ENCODE measurements around the gene TTC7B. TPM values are rescaled to one million over a fixed set of nuclear protein-coding genes. Genes with fewer than 3 reads are reported as not detected.

The TTC7B gene
- total RNA-seq, 4 donors from 2014 or later = 8.4 to 11.2 (median 9.2) TPM

- TF ChIP-seq EP300 (IDR thresholded peaks at IDR 0.05; ENCODE audit: low read depth) (no peak), POLR2AphosphoS5 (IDR thresholded peaks at IDR 0.05) (no peak), POLR2A (IDR thresholded peaks at IDR 0.05) (no peak)
- TF ChIP-seq, protein P1, sequence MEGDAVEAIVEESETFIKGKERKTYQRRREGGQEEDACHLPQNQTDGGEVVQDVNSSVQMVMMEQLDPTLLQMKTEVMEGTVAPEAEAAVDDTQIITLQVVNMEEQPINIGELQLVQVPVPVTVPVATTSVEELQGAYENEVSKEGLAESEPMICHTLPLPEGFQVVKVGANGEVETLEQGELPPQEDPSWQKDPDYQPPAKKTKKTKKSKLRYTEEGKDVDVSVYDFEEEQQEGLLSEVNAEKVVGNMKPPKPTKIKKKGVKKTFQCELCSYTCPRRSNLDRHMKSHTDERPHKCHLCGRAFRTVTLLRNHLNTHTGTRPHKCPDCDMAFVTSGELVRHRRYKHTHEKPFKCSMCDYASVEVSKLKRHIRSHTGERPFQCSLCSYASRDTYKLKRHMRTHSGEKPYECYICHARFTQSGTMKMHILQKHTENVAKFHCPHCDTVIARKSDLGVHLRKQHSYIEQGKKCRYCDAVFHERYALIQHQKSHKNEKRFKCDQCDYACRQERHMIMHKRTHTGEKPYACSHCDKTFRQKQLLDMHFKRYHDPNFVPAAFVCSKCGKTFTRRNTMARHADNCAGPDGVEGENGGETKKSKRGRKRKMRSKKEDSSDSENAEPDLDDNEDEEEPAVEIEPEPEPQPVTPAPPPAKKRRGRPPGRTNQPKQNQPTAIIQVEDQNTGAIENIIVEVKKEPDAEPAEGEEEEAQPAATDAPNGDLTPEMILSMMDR (IDR thresholded peaks at IDR 0.05) = no peak
- Histone ChIP-seq H3K4me3 (no peak overlapping the region), H3K27ac (no peak overlapping the region), H3K9me3 (no peaks in the 10 kb centered on the region), H3K36me3 (no peaks in the 10 kb centered on the region), H3K4me1 (peaks cover 0 to 5% (median 0%) of the 10 kb centered on the region in 4 donors), H3K27me3 (no peaks in the 10 kb centered on the region)
- WGBS, 2 donors (ENCODE audit: low coverage in 1 of 2) = 92 to 96% methylated on average over 3 to 9 of the region's 9 CpGs
- intact Hi-C loops (cut with DNase I; ENCODE audit: low total_unique reads) = no loop called here
- in situ Hi-C loops (cut with MboI; ENCODE audit: low pct_ligation_motif_present in 1 of 4, low pct_unique_long_range_greater_than_20kb in 1 of 4, low sequenced_read_pairs in 3 of 4) = no loop called here
- no peak for DNase-seq
Observed at GRCh38 chr14:90579816-90580215, 236.4 kb downstream of the TTC7B start.

DNA sequence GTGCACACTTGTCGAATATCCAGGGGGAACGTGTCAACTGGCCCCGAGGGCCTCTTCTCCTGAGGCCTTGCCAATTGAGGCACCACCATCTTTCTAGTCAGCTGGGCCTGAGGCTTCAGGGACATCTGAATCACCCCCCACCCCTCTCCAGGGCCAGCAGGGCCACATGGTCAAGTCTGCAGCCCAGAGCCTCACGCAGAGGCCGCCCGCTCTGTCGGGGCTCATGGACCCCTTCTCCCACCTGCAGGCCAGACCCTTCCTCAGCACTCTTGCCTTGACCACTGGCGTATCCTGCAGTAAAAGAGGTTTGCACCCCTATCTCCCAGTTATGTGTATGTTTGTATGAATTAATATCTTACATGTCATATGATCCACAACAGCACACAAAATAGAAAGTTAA lies 237.1 kb downstream of the TTC7B start:
- no peak overlapping the region for H3K27ac ChIP-seq

GRCh38 chr14:90578283-90578985 lies 237.8 kb downstream of the TTC7B start:
- Histone ChIP-seq H3K27me3 (no peaks in the 10 kb centered on the region), H3K9me3 (no peaks in the 10 kb centered on the region), H3K27ac (no peak overlapping the region), H3K4me1 (peaks cover 0 to 6% (median 0%) of the 10 kb centered on the region in 4 donors), H3K36me3 (no peaks in the 10 kb centered on the region), H3K4me3 (no peak overlapping the region)
- intact Hi-C loops (cut with DNase I; ENCODE audit: low total_unique reads) = no loop called here
- TF ChIP-seq, protein P1 (IDR thresholded peaks at IDR 0.05) = no peak
- TF ChIP-seq POLR2A (IDR thresholded peaks at IDR 0.05) = no peak
- no peak for TF ChIP-seq POLR2AphosphoS5 (IDR thresholded peaks at IDR 0.05)
- TF ChIP-seq EP300 (IDR thresholded peaks at IDR 0.05; ENCODE audit: low read depth) = no peak
- in situ Hi-C loops (cut with MboI; ENCODE audit: low pct_ligation_motif_present in 1 of 4, low pct_unique_long_range_greater_than_20kb in 1 of 4, low sequenced_read_pairs in 3 of 4) = no loop called here
- no peak for DNase-seq
- 81% methylated on average over 15 of the region's 17 CpGs; no CpG with 5 or more reads in 1 of the 2 donors for WGBS, 2 donors (ENCODE audit: low coverage in 1 of 2)

More for the DNA sequence above, 237.1 kb downstream of the TTC7B start:
- DNase-seq = no peak
- no peaks in the 10 kb centered on the region for H3K36me3 ChIP-seq
- in situ Hi-C loops (cut with MboI; ENCODE audit: low pct_ligation_motif_present in 1 of 4, low pct_unique_long_range_greater_than_20kb in 1 of 4, low sequenced_read_pairs in 3 of 4) = no loop called here
- H3K4me1 ChIP-seq = peaks cover 0 to 6% (median 0%) of the 10 kb centered on the region in 4 donors
- H3K27me3 ChIP-seq = no peaks in the 10 kb centered on the region
- WGBS, 2 donors (ENCODE audit: low coverage in 1 of 2) = 94 to 95% methylated on average over 4 to 8 of the region's 8 CpGs
- H3K4me3 ChIP-seq = no peak overlapping the region
- TF ChIP-seq POLR2A (IDR thresholded peaks at IDR 0.05) (no peak), EP300 (IDR thresholded peaks at IDR 0.05; ENCODE audit: low read depth) (no peak), POLR2AphosphoS5 (IDR thresholded peaks at IDR 0.05) (no peak)
- TF ChIP-seq, protein P1 (IDR thresholded peaks at IDR 0.05) = no peak
- intact Hi-C loops (cut with DNase I; ENCODE audit: low total_unique reads) = no loop called here
- no peaks in the 10 kb centered on the region for H3K9me3 ChIP-seq

DNA sequence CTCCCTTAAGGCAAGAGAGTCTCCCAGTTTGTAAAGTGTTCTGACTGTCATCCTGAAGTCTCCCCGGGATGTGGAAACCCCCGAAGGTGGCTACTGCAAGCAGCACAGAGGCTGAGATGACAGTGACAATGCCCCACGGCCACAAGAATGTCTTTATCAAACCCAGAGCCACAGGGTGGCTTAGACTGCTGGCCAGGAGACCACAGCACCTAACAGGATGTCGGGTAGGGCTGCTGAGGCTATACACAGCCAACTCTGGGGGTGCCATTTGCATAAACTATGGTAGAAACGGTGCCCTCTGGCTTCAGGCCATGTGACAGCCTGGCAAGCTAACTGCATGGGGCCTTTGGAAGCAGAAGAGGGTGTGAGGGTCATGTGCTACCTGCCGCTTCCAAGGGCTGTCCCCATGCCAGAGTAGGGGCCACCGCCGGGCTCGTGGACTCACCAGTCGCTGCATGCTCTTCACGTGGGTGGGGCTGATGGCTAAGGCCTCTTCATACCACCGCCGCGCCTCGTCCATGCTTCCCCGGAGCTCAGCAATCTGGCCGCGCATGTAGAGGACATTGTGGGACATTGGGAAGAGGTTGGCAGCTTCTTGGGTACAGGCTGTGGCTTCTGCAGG lies 238.5 kb downstream of the TTC7B start:
- Histone ChIP-seq H3K4me3 (no peak overlapping the region), H3K27ac (no peak overlapping the region), H3K4me1 (peaks cover 0 to 6% (median 0%) of the 10 kb centered on the region in 4 donors), H3K36me3 (no peaks in the 10 kb centered on the region), H3K27me3 (no peaks in the 10 kb centered on the region), H3K9me3 (no peaks in the 10 kb centered on the region)
- 88% methylated on average over 18 of the region's 18 CpGs; no CpG with 5 or more reads in 1 of the 2 donors for WGBS, 2 donors (ENCODE audit: low coverage in 1 of 2)
- DNase-seq = no peak
- in situ Hi-C loops (cut with MboI; ENCODE audit: low pct_ligation_motif_present in 1 of 4, low pct_unique_long_range_greater_than_20kb in 1 of 4, low sequenced_read_pairs in 3 of 4) (no loop called here), intact Hi-C loops (cut with DNase I; ENCODE audit: low total_unique reads) (no loop called here)
- TF ChIP-seq EP300 (IDR thresholded peaks at IDR 0.05; ENCODE audit: low read depth) (no peak), POLR2AphosphoS5 (IDR thresholded peaks at IDR 0.05) (no peak), POLR2A (IDR thresholded peaks at IDR 0.05) (no peak)
- TF ChIP-seq, protein P1 (IDR thresholded peaks at IDR 0.05) = no peak
